Right lobe of liver (tissue), 4 donors: ENCODE measurements around the gene BAG1.

Experiments
- CTCF ChIP-seq, 4 donors: fragments of 200-600 bp in 3 of 4; fragments of 450-650 bp in 1 of 4; IDR thresholded peaks; one replicate each; pipeline versions ENCODE4 v1.5.1 to v1.8.0; 2016 to 2022; ENCODE audit warnings: antibody characterized with exemption in 4 of 4, mild to moderate bottlenecking in 2 of 4
- POLR2A ChIP-seq: fragments of 450-650 bp; IDR thresholded peaks from one replicate; pipeline ENCODE4 v1.6.1; 2017; ENCODE audit warnings: antibody characterized with exemption, mild to moderate bottlenecking
- donor health status: DM: no; HTN: no; CAD: no.
- donor health status: DM: no; HTN: no; CAD: no.
- donor health status: DM: no; HTN: yes; CAD: no.

DNA sequence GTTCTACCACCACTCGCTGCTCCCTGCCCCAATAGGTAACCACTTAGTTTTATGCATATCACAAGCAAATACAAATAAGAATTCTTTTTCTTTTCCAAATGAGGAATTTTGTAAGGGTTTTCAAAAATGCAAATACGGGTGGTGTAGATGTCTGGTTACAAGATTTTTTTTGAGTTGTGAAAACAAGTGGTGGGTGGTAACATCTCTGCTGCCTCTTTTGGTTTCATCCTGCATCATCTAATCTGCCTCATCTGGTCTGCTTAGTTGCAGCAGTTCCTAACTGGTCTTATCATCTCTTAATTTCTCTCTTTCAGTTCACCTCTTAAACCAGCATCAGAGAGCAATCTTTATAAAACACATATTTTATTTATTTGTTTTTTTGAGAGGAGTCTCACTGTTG is 31.1 kb upstream of the BAG1 start:
- TF ChIP-seq CTCF (IDR thresholded peaks at IDR 0.05) (no peak), POLR2A (no peak)
